H9 (cell line): Measurements from ENCODE around the gene APBB3. TPM values are rescaled to one million over a fixed set of nuclear protein-coding genes. Genes with fewer than 3 reads are reported as not detected.

ENCODE experiments used
- DNase-seq: peaks from one replicate; pipeline ENCODE4 v3.0.0-alpha.2; 2017
- H2AFZ ChIP-seq: one replicate; pipeline ENCODE4 v1.6.1; 2013; ENCODE audit warnings: mild to moderate bottlenecking, low read length, control low read depth, moderate library complexity
- H2AK5ac ChIP-seq: 2 replicates; pipeline ENCODE4 v1.6.1; 2013; ENCODE audit warnings: low read length, control low read depth, mixed read lengths; ENCODE audit not compliant: insufficient read length
- H2BK120ac ChIP-seq: one replicate; pipeline ENCODE4 v1.6.1; 2013; ENCODE audit warnings: low read depth, mild to moderate bottlenecking, low read length, control low read depth, inconsistent platforms; ENCODE audit not compliant: poor library complexity, severe bottlenecking
- H2BK12ac ChIP-seq: 2 replicates; pipeline ENCODE4 v1.6.1; 2013; ENCODE audit warnings: low read length, control low read depth, mixed read lengths, low read depth; ENCODE audit not compliant: insufficient read length
- H2BK15ac ChIP-seq: 2 replicates; pipeline ENCODE4 v1.6.1; 2013; ENCODE audit warnings: low read depth, low read length, control low read depth
- H2BK20ac ChIP-seq: one replicate; pipeline ENCODE4 v1.6.1; 2013; ENCODE audit warnings: low read depth, mild to moderate bottlenecking, low read length, control low read depth, inconsistent platforms; ENCODE audit not compliant: poor library complexity, severe bottlenecking
- H2BK5ac ChIP-seq: 2 replicates; pipeline ENCODE4 v1.6.1; 2013; ENCODE audit warnings: low read length, control low read depth, mixed read lengths; ENCODE audit not compliant: insufficient read length
- H3K14ac ChIP-seq: 2 replicates; pipeline ENCODE4 v1.6.1; 2013; ENCODE audit warnings: low read length, control low read depth; ENCODE audit not compliant: insufficient read depth
- H3K18ac ChIP-seq: 2 replicates; pipeline ENCODE4 v1.6.1; 2013; ENCODE audit warnings: low read depth, mild to moderate bottlenecking, mixed read lengths, low read length, control low read depth; ENCODE audit not compliant: insufficient read length
- H3K23ac ChIP-seq: 2 replicates; pipeline ENCODE4 v1.6.1; 2013; ENCODE audit warnings: low read length, control low read depth, mixed read lengths, low read depth; ENCODE audit not compliant: insufficient read length
- H3K23me2 ChIP-seq: 2 replicates; pipeline ENCODE4 v1.6.1; 2013; ENCODE audit warnings: low read depth, mild to moderate bottlenecking, mixed read lengths, low read length, control low read depth; ENCODE audit not compliant: insufficient read length, poor library complexity, severe bottlenecking
- H3K27ac ChIP-seq: 2 replicates; pipeline ENCODE4 v1.5.1; 2013; ENCODE audit warnings: low read length, control low read depth, mixed read lengths, low read depth; ENCODE audit not compliant: insufficient read length
- H3K27me3 ChIP-seq: 2 replicates; pipeline ENCODE4 v1.6.1; 2013; ENCODE audit warnings: low read length, control low read depth, inconsistent platforms; ENCODE audit not compliant: insufficient read depth
- H3K4ac ChIP-seq: 2 replicates; pipeline ENCODE4 v1.6.1; 2013; ENCODE audit warnings: low read depth, mild to moderate bottlenecking, control low read depth, inconsistent platforms, low read length, moderate library complexity
- H3K4me1 ChIP-seq: 2 replicates; pipeline ENCODE4 v1.6.1; 2013; ENCODE audit warnings: low read length, control low read depth, inconsistent platforms; ENCODE audit not compliant: insufficient read depth
- H3K4me2 ChIP-seq: 2 replicates; pipeline ENCODE4 v1.6.1; 2013; ENCODE audit warnings: low read length, control low read depth, mixed read lengths; ENCODE audit not compliant: insufficient read length, insufficient read depth
- H3K56ac ChIP-seq: 2 replicates; pipeline ENCODE4 v1.6.1; 2013; ENCODE audit warnings: low read depth, mild to moderate bottlenecking, mixed read lengths, low read length, control low read depth; ENCODE audit not compliant: insufficient read length
- H3K79me1 ChIP-seq: 2 replicates; pipeline ENCODE4 v1.6.1; 2013; ENCODE audit warnings: low read depth, mild to moderate bottlenecking, moderate library complexity, low read length, control low read depth, inconsistent platforms; ENCODE audit not compliant: insufficient read depth, poor library complexity, severe bottlenecking
- H3K79me2 ChIP-seq: 2 replicates; pipeline ENCODE4 v1.6.1; 2013; ENCODE audit warnings: low read length, control low read depth, inconsistent platforms; ENCODE audit not compliant: insufficient read depth
- H3K9ac ChIP-seq: 2 replicates; pipeline ENCODE4 v1.6.1; 2013; ENCODE audit warnings: low read length, control low read depth, mixed read lengths; ENCODE audit not compliant: insufficient read length; ENCODE audit errors: extremely low read depth
- H3K9me3 ChIP-seq: one replicate; pipeline ENCODE4 v1.6.1; 2013; ENCODE audit warnings: low read depth, low read length, inconsistent platforms; ENCODE audit not compliant: control insufficient read depth
- H3T11ph ChIP-seq: one replicate; pipeline ENCODE4 v1.6.1; 2013; ENCODE audit warnings: mild to moderate bottlenecking, low read length, control low read depth, inconsistent platforms
- H4K20me1 ChIP-seq: one replicate; pipeline ENCODE4 v1.6.1; 2013; ENCODE audit not compliant: control insufficient read depth, insufficient read length, insufficient read depth
- H4K5ac ChIP-seq: 2 replicates; pipeline ENCODE4 v1.6.1; 2013; ENCODE audit warnings: low read depth, mild to moderate bottlenecking, mixed read lengths, low read length, control low read depth; ENCODE audit not compliant: insufficient read length
- H4K8ac ChIP-seq: replicated peaks from 2 replicates; pipeline ENCODE4 v1.6.1; 2013; ENCODE audit warnings: low read length, control low read depth, mixed read lengths, low read depth; ENCODE audit not compliant: insufficient read length
- H4K91ac ChIP-seq: 2 replicates; pipeline ENCODE4 v1.6.1; 2013; ENCODE audit warnings: low read depth, mild to moderate bottlenecking, moderate library complexity, mixed read lengths, low read length, control low read depth; ENCODE audit not compliant: insufficient read length
- H3K27ac Mint-ChIP-seq, 3 experiments: 2 replicates in 2 of 3; 3 replicates in 1 of 3; pipeline ENCODE4 v1.8.0; 2020 to 2021; ENCODE audit warnings: mixed read lengths in 3 of 3, mild to moderate bottlenecking in 1 of 3, moderate library complexity in 1 of 3
- H3K27me3 Mint-ChIP-seq: 2 replicates; pipeline ENCODE4 v1.8.0; 2021; ENCODE audit warnings: low read depth, mild to moderate bottlenecking, moderate library complexity, mixed read lengths
- H3K36me3 Mint-ChIP-seq, 3 experiments: 2 replicates in 2 of 3; 3 replicates in 1 of 3; pipeline ENCODE4 v1.8.0; 2020 to 2021; ENCODE audit warnings: low read depth in 3 of 3, mixed read lengths in 3 of 3; ENCODE audit not compliant: insufficient read depth in 1 of 3
- H3K4me1 Mint-ChIP-seq, 2 experiments: 2 replicates each; pipeline ENCODE4 v1.8.0; 2020; ENCODE audit warnings: mixed read lengths in 2 of 2
- H3K4me3 Mint-ChIP-seq, 2 experiments: 2 replicates in 1 of 2; 3 replicates in 1 of 2; pipeline ENCODE4 v1.8.0; 2020 to 2021; ENCODE audit warnings: mild to moderate bottlenecking in 2 of 2, mixed read lengths in 2 of 2, moderate library complexity in 1 of 2
- H3K9me3 Mint-ChIP-seq, 2 experiments: 2 replicates in 1 of 2; 3 replicates in 1 of 2; pipeline ENCODE4 v1.8.0; 2020; ENCODE audit warnings: mild to moderate bottlenecking in 2 of 2, mixed read lengths in 2 of 2, moderate library complexity in 1 of 2
- WGBS: extraction: QIAGEN DNeasy Blood & Tissue Kit; methylation state at CpG from one replicate; pipeline ENCODE4 v1.1.7; 2013; ENCODE audit warnings: missing lambda C conversion rate, low lambda C conversion rate, mixed read lengths; ENCODE audit not compliant: insufficient read length; ENCODE audit errors: extremely low coverage; 5-methylcytosine and 5-hydroxymethylcytosine counted together
- total RNA-seq: library from RNA; stranded (reverse); gene quantifications from 2 replicates; pipeline ENCODE4 v1.2.1, GENCODE V29; 2021
- TF ChIP-seq, protein P1 (sequence below): fragments of 200-600 bp; sonication (generic); conservative IDR thresholded peaks from 3 replicates; pipeline ENCODE4 v1.8.0; 2021; ENCODE audit warnings: antibody characterized with exemption, mild to moderate bottlenecking

The APBB3 gene
- total RNA-seq, 1 experiment from 2014 or later = 23.8 TPM

DNA sequence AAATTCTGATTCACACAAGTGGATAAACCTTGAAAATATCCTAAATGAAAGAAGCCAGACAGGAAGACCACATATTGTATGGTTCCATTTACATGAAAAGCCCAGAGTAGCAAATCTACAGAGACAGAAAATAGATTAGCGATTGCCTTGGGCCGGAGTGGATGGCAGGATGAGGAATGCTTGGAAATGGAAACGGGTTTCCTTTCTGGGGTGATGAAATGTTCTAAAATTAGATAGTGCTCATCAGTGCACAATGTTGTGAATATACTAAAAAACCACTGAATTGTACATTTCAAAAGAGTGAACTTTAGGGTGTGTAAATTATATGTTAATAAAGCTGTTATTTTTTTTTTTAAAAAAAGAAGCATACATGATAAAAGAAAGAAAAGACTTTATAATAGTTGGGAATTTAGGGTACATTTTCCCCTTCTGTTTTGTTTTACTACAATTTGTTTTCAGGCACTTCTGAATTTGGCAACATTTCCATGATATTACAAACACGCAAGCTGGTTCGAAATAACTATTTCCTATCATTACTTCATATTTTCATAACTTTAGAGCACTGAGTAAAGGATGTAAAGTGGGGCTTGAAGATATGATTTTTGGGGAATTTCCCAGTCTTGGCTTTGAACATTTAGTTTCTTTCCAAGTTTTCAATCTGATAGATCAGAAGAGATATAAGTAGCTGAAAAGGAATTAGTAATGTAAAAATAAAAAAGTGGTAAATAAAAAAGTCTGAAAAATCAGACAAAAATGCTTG lies 24.1 kb upstream of the APBB3 start:
- Histone ChIP-seq H3K4me1 (no peaks in the 10 kb centered on the region), H4K8ac (no peak overlapping the region), H3K18ac (no peak overlapping the region), H2AFZ (no peak overlapping the region), H3K23me2 (no peaks in the 10 kb centered on the region), H2BK120ac (no peak overlapping the region), H2AK5ac (no peak overlapping the region), H2BK15ac (no peak overlapping the region), H3K4ac (no peak overlapping the region), H3K9ac (no peak overlapping the region), H3K56ac (no peak overlapping the region), H4K91ac (no peak overlapping the region), H3K79me2 (no peaks in the 10 kb centered on the region), H3K14ac (no peak overlapping the region), H2BK20ac (no peak overlapping the region), H4K20me1 (no peaks in the 10 kb centered on the region), H3K27me3 (no peaks in the 10 kb centered on the region), H4K5ac (no peak overlapping the region), H3T11ph (no peak overlapping the region), H3K23ac (no peak overlapping the region), H3K27ac (no peak overlapping the region), H3K4me2 (no peak overlapping the region), H2BK5ac (no peak overlapping the region), H3K9me3 (no peaks in the 10 kb centered on the region), H2BK12ac (no peak overlapping the region), H3K79me1 (no peaks in the 10 kb centered on the region)
- Mint-ChIP-seq H3K27me3 (no peaks in the 10 kb centered on the region; the same call in none of the 2 replicates), H3K36me3 (no peaks in the 10 kb centered on the region), H3K27ac (no peak overlapping the region), H3K4me1 (peaks cover 5 to 6% of the 10 kb centered on the region in 2 experiments), H3K9me3 (peaks cover 4 to 6% of the 10 kb centered on the region in 2 experiments), H3K4me3 (no peak overlapping the region)
- no peak for DNase-seq
- TF ChIP-seq, protein P1, sequence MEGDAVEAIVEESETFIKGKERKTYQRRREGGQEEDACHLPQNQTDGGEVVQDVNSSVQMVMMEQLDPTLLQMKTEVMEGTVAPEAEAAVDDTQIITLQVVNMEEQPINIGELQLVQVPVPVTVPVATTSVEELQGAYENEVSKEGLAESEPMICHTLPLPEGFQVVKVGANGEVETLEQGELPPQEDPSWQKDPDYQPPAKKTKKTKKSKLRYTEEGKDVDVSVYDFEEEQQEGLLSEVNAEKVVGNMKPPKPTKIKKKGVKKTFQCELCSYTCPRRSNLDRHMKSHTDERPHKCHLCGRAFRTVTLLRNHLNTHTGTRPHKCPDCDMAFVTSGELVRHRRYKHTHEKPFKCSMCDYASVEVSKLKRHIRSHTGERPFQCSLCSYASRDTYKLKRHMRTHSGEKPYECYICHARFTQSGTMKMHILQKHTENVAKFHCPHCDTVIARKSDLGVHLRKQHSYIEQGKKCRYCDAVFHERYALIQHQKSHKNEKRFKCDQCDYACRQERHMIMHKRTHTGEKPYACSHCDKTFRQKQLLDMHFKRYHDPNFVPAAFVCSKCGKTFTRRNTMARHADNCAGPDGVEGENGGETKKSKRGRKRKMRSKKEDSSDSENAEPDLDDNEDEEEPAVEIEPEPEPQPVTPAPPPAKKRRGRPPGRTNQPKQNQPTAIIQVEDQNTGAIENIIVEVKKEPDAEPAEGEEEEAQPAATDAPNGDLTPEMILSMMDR = no peak
- WGBS = no CpG with 5 or more reads among the region's 5 CpGs
